ENCODE results near the gene ZNF827.

DNA sequence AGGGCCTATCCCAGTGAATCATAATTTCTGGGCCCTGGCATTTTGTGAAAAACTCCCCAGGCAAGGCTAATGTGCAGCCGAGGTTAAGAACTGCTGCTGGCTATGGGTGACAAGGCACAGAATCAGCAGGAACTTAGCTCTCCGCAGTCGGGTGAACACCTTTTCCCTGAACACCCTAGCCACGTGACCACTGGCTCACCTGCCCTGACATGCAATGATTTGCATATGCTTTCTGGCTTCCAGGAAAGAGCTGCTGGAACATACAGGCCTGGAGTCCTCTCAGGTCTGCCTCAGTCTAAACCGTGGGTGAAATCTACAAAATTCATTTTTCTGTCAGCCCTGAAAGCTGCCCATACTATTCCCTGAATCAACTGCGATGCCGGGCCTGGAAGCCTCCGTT lies 56.6 kb downstream of the ZNF827 start:
- TF ChIP-seq, protein P1, sequence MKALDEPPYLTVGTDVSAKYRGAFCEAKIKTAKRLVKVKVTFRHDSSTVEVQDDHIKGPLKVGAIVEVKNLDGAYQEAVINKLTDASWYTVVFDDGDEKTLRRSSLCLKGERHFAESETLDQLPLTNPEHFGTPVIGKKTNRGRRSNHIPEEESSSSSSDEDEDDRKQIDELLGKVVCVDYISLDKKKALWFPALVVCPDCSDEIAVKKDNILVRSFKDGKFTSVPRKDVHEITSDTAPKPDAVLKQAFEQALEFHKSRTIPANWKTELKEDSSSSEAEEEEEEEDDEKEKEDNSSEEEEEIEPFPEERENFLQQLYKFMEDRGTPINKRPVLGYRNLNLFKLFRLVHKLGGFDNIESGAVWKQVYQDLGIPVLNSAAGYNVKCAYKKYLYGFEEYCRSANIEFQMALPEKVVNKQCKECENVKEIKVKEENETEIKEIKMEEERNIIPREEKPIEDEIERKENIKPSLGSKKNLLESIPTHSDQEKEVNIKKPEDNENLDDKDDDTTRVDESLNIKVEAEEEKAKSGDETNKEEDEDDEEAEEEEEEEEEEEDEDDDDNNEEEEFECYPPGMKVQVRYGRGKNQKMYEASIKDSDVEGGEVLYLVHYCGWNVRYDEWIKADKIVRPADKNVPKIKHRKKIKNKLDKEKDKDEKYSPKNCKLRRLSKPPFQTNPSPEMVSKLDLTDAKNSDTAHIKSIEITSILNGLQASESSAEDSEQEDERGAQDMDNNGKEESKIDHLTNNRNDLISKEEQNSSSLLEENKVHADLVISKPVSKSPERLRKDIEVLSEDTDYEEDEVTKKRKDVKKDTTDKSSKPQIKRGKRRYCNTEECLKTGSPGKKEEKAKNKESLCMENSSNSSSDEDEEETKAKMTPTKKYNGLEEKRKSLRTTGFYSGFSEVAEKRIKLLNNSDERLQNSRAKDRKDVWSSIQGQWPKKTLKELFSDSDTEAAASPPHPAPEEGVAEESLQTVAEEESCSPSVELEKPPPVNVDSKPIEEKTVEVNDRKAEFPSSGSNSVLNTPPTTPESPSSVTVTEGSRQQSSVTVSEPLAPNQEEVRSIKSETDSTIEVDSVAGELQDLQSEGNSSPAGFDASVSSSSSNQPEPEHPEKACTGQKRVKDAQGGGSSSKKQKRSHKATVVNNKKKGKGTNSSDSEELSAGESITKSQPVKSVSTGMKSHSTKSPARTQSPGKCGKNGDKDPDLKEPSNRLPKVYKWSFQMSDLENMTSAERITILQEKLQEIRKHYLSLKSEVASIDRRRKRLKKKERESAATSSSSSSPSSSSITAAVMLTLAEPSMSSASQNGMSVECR (CRISPR knock-in tag; IDR thresholded peaks at IDR 0.05) = no peak
- TF ChIP-seq POLR2AphosphoS5 (IDR thresholded peaks at IDR 0.05; ENCODE audit: control insufficient read depth, insufficient read depth, low read depth, low read length) = no peak
- TF ChIP-seq, protein P2, sequence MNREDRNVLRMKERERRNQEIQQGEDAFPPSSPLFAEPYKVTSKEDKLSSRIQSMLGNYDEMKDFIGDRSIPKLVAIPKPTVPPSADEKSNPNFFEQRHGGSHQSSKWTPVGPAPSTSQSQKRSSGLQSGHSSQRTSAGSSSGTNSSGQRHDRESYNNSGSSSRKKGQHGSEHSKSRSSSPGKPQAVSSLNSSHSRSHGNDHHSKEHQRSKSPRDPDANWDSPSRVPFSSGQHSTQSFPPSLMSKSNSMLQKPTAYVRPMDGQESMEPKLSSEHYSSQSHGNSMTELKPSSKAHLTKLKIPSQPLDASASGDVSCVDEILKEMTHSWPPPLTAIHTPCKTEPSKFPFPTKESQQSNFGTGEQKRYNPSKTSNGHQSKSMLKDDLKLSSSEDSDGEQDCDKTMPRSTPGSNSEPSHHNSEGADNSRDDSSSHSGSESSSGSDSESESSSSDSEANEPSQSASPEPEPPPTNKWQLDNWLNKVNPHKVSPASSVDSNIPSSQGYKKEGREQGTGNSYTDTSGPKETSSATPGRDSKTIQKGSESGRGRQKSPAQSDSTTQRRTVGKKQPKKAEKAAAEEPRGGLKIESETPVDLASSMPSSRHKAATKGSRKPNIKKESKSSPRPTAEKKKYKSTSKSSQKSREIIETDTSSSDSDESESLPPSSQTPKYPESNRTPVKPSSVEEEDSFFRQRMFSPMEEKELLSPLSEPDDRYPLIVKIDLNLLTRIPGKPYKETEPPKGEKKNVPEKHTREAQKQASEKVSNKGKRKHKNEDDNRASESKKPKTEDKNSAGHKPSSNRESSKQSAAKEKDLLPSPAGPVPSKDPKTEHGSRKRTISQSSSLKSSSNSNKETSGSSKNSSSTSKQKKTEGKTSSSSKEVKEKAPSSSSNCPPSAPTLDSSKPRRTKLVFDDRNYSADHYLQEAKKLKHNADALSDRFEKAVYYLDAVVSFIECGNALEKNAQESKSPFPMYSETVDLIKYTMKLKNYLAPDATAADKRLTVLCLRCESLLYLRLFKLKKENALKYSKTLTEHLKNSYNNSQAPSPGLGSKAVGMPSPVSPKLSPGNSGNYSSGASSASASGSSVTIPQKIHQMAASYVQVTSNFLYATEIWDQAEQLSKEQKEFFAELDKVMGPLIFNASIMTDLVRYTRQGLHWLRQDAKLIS (CRISPR knock-in tag; IDR thresholded peaks at IDR 0.05) = no peak
- no peak for TF ChIP-seq C11orf30 (IDR thresholded peaks at IDR 0.05; ENCODE audit: low read depth)

Data from K562 (cell line).